Stimulated activated CD8-positive, alpha-beta memory T cell treated with anti-CD3 and anti-CD28 coated beads, Interleukin-12 subunit alpha, Interleukin-12 subunit beta, amount 100 ng/mL, for 4 hours (primary cell): ENCODE results near the gene KAT8.
"Not testable (repeated sequence)": the region's sequence is repeated elsewhere in the genome, so short reads cannot be mapped to it uniquely, and the experiment has no call there.

Experiments
- DNase-seq: peaks from one replicate; pipeline ENCODE4 v3.0.0-alpha.2; 2020; ENCODE audit warnings: low read depth

Gene KAT8

DNA sequence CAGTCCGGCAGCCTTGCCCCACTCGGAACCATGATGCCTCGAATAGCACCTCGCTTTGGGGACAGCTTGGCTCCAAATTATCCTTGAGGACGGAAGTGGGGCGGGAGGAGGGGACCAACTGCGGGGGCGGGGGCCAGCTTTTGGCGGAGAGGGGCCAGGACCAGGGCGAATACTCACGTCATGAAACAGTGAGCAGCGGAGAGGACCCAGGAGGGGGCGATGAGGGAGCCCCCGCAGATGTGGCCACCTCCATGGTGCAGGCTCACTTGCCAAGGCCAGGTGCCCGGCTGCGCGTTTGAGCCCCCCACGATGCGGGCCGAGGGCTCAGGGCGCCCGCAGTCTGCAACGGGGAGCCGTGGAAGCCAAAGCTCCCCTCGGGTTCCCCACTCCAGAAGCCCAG, 31.4 kb downstream of the KAT8 start:
- no peak for DNase-seq

DNA sequence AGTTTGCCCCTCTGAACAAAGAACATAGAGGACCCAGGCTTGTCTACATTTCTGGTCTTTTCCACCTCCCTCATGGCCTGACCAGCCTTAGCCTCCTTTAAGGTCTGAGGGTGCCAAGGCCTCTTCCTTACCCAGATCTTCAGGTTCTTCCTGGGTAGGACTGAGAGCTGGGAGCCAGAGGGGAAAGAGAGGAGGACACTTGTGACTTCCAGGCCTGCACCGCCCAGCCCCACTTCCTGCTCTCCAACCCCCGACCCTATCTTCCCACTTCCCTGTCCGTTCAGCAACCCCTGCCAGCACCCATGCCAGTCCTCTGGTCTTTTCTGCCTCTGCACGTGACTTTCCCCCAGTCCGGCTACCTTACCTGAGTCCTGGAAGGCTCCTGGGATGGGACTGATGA, 31.9 kb downstream of the KAT8 start:
- DNase-seq: no peak

DNA sequence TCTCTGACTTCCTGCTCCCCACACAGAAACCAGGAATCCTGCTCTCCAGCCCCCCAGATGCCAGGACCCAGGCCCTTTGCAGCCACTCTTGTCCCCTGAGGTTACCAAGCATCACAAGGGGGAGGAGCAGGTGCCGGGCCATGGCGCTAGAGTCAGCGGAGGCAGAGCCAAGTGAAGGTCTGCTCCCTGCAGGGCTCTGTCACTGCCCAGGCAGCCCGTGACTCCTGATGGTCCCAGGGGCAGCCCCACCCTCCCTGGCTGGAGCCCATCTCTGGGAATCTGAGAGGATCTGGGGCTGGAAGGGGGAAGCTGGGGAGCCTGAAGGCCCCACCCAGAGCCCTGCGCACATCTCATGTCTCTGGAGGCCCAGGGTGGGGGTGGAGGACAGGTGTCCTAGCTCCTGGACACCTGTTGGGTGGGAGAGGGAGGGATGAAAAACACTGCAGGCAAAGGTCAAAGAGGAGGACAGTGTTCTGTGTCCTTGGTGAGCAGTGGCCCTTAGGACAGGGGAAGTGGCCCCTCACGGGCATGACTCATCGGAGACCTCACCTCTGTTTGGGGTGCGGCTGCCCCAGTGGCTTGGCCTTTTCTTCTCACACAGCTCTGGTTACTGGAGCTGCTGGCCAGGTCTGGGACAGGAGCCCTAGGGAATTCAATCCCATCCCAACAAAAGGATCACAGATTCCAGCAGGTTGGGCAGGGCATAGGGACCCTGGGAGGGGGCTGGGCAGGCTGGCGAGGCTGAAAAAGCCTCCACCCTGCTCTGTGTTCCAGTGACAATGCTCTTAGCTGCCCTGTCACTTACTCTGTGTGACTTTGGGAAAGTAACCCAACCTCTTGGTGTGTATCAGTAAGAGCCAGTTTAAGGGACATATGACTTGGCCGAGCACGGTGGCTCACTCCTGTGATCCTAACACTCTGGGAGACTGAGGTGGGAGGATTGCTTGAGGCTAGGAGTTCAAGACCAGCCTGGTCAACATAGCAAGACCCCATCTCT, 32.7 kb downstream of the KAT8 start, which contains the start of gene PRSS36:
Gene PRSS36 (minus strand): TSS at position 173 of the 997 bp plus-strand sequence. CDS start 31 bp downstream, at position 142.
- no peak for DNase-seq

DNA sequence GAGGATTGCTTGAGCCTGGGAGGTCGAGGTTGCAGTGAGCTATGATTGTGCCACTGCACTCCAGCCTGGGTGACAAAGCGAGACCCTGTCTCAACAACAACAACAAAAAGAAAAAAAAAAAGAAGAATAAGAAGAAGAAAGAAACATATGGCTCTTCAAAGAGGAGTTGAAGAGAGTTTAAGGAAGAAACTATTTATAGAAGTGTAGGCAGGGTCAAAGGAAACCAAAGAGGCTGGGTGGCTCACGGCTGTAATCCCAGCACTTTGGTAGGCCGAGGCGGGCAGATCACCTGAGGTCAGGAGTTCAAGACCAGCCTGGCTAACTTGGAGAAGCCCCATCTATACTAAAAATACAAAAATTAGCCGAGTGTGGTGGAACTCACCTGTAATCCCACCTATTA, 33.5 kb downstream of the KAT8 start:
- DNase-seq: not testable (repeated sequence)

DNA sequence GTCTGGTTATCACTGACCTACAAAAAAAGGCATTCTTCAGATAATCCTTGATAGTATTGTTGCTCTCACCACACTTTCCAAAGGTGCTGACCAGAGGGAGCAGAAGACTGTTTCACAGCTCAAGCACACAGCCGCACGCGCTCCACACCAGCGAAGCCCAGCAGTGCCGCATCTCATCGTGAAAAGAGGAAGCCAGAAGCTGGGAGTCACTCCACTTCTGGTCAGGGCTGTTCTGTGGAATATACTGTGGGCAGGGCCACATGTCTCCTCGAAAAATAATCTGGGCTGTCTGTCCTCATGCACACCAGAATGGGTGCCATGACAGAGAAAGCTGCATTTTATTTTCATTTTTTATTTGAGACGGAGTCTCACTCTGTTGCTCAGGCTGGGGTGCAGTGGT, 39.7 kb downstream of the KAT8 start:
- no peak for DNase-seq

DNA sequence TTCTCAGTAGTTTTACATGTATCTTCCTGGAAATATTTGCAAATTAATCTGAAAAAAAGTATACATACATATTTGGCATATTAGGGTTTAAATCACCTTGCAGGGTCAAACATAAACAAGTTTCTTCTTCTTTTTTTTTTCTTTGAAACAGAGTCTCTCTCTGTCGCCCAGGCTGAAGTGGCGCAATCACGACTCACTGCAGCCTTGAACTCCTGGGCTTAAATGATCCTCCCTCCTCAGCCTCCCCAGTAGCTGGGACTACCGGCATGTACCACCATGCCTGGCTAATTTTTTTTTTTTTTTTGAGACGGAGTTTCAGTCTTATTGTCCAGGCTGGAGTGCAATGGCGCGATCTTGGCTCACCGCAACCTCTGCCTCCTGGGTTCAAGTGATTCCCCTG, 49.9 kb downstream of the KAT8 start:
- DNase-seq: no peak

DNA sequence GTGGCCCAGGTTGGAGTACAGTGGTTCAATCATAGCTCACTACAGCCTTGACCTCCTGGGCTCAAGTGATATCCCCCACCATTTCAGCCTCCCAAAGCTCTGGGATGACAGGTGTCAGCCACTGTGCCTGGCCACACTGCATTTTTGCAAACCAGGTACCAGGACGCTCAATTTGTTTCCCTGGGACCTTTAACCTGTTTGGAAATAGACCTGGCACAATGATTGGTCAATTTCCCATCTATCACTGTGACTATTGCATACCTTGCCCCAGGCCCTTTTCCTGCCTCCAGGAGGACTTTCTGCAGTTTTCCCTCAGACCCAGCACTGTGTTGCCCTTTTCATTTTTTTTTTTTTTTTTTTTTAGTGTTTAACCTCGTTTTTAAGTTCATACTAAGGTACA, 51.4 kb downstream of the KAT8 start:
- no peak for DNase-seq

DNA sequence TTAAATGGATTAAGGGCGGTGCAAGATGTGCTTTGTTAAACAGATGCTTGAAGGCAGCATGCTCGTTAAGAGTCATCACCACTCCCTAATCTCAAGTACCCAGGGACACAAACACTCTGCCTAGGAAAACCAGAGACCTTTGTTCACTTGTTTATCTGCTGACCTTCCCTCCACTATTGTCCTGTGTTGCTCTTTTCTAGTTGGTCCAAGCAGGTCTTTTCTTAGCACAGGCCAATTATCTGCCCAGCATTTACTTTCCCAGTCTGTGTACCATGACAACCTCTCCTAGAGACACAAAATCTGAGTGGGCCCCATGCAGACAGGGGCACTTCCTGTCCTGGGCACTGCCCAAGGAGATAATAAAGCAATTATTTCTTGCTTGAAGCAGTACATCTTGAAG, 52.6 kb downstream of the KAT8 start:
- not testable (repeated sequence) for DNase-seq

DNA sequence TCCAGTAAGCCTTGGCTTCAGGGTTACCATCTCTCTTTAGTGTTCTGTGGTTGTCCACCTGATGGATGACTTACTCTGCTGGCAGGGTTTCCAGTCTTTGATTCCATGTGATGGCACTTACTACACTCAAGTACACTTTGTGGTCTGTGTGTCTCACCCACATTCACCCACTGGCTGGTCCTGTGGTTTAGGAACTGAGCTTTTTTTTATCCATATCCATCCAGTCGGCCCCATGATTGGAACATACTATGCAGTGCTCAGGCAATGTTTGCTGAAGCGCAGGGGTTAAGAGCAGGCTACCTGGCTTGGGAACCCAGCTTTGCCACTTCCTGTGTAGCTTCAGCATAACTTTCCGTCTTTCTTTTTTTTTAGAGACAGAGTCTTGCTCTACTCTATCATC, 59.7 kb downstream of the KAT8 start:
- peak; percentile 9 for DNase-seq

DNA sequence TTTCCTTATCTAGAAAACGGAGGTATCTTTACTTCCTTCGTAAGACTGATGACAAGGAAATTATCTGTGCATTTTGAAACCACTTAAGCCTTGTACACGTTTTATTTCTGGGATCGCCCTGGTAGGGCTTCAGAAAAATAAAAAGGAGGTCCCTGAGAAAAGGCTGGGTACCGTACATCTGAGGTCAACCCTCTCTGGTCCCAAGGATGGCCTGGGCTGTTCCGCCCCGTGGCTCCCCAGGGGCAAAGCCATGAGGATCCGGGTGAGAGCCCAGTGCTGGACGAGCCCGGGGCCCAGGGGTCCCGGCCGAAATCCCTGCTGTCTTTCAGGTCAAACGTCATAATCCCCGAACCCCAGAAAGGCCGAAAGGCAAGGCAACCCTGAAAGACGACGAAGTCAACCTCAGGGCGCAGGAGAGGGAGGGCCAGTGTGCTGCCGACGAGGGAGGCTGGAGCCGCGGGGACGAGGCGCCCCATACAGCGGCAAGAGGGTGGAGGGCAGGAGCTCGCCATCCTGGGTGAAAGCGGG, 61.8 kb downstream of the KAT8 start:
- no peak for DNase-seq

DNA sequence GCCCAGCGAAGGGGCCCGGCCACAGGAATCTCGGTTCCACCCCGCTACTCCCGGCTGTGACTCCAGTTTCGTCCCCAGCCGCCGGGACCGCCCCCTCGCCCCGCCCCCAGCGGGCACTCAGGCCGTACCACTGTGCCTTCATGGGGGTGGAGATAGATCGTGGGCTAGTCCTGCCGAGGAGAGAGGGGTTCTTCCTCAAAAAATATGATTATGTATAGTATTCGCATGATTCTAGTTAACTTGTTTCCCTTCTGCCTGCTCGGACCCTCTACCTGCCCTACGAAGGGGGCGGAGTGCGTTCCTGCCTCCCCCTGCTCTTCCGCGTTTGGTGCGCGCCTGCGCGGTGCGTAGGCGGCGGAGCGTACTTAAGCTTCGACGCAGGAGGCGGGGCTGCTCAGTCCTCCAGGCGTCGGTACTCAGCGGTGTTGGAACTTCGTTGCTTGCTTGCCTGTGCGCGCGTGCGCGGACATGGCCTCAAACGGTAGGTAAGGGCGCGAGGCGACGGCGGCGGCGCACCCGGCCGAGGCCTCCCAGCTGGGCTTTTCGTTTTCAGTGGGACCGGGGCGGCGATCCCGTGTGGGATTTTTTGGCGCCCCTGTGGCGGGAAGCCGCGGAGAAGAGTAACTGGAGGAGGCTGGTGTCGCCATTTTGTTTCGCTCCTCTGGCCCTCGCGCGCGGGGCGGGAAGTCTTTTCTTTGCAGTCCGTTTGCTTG, 62.4 kb downstream of the KAT8 start, which contains the start of gene FUS:
Gene FUS (plus strand): TSS at position 393 of the 713 bp plus-strand sequence. CDS start 76 bp downstream, at position 469.
- DNase-seq: peak; percentile 82
